A673 (cell line): ENCODE measurements around the gene SHFL. TPM values are rescaled to one million over a fixed set of nuclear protein-coding genes. Genes with fewer than 3 reads are reported as not detected.

Source experiments
- BruUV-seq: library from RNA; stranded (reverse); fragments of 400-500 nt; replicated peaks from 2 replicates; lab custom pipeline; 2021; lab: Mats Ljungman, UMichigan
- CTCF ChIA-PET: fragments of 300-600 bp; sonication (Branson Sonifier 250); formaldehyde crosslinking; loops from one replicate; lab custom pipeline; 2022; ENCODE audit warnings: antibody characterized with exemption; lab: Charles Lee
- POLR2A ChIA-PET: fragments of 300-600 bp; sonication (Branson Sonifier 250); formaldehyde crosslinking; loops from one replicate; lab custom pipeline; 2022; ENCODE audit warnings: antibody characterized with exemption; ENCODE audit not compliant: low non-redundant PET; lab: Charles Lee
- DNase-seq: peaks from one replicate; pipeline ENCODE4 v3.0.0-alpha.2; 2015; ENCODE audit warnings: low spot score
- H3K27ac ChIP-seq: fragments of 200-600 bp; sonication (generic); 2 replicates; pipeline ENCODE4 v1.5.1; 2016; ENCODE audit warnings: mixed run types, low read depth, mild to moderate bottlenecking, mixed read lengths, antibody characterized with exemption, low read length; ENCODE audit not compliant: poor library complexity, severe bottlenecking
- H3K27me3 ChIP-seq: fragments of 200-600 bp; sonication (generic); replicated peaks from 2 replicates; pipeline ENCODE4 v1.6.1; 2017; ENCODE audit warnings: mixed run types, low read depth, mild to moderate bottlenecking, mixed read lengths, antibody characterized with exemption, low read length; ENCODE audit not compliant: insufficient read depth, poor library complexity
- H3K36me3 ChIP-seq: fragments of 200-600 bp; sonication (generic); 2 replicates; pipeline ENCODE4 v1.6.1; 2016; ENCODE audit warnings: mixed run types, mild to moderate bottlenecking, mixed read lengths, antibody characterized with exemption, low read length; ENCODE audit not compliant: insufficient read depth, poor library complexity, severe bottlenecking
- H3K4me1 ChIP-seq: fragments of 200-600 bp; sonication (generic); 2 replicates; pipeline ENCODE4 v1.6.1; 2017; ENCODE audit warnings: mixed run types, mild to moderate bottlenecking, mixed read lengths, antibody characterized with exemption, low read length; ENCODE audit not compliant: insufficient read depth, poor library complexity, severe bottlenecking
- H3K4me3 ChIP-seq: fragments of 200-600 bp; sonication (generic); 2 replicates; pipeline ENCODE4 v1.5.1; 2016; ENCODE audit warnings: low read depth, mixed run types, mild to moderate bottlenecking, mixed read lengths, low read length; ENCODE audit not compliant: poor library complexity, severe bottlenecking
- H3K9me3 ChIP-seq: fragments of 200-600 bp; sonication (generic); 2 replicates; pipeline ENCODE4 v1.6.1; 2016; ENCODE audit warnings: mixed run types, low read depth, mild to moderate bottlenecking, mixed read lengths, antibody characterized with exemption, low read length; ENCODE audit not compliant: poor library complexity, severe bottlenecking
- EZH2 ChIP-seq: fragments of 200-600 bp; sonication (generic); IDR thresholded peaks from 2 replicates; pipeline ENCODE4 v1.6.1; 2017; ENCODE audit warnings: borderline replicate concordance, low read depth, mild to moderate bottlenecking, mixed read lengths, antibody characterized with exemption, low read length; ENCODE audit not compliant: poor library complexity, severe bottlenecking
- intact Hi-C: fragments of 100-400 bp; cut with micrococcal nuclease; formaldehyde crosslinking; loops from one replicate; pipeline ENCODE4 v1.10.0; 2022; ENCODE audit not compliant: unreplicated experiment
- total RNA-seq: library from RNA; stranded (reverse); gene quantifications from 2 replicates; pipeline ENCODE4 v1.2.3, GENCODE V29; 2021
- TF ChIP-seq, protein P1 (sequence below): fragments of 300-800, 200-600 bp; sonication (generic); conservative IDR thresholded peaks from 2 replicates; pipeline ENCODE4 v1.5.1; 2017; ENCODE audit warnings: low read depth, mild to moderate bottlenecking, antibody characterized with exemption, low read length, moderate library complexity, mixed read lengths

Gene SHFL
- total RNA-seq, 1 experiment from 2014 or later = 15.2 TPM

DNA sequence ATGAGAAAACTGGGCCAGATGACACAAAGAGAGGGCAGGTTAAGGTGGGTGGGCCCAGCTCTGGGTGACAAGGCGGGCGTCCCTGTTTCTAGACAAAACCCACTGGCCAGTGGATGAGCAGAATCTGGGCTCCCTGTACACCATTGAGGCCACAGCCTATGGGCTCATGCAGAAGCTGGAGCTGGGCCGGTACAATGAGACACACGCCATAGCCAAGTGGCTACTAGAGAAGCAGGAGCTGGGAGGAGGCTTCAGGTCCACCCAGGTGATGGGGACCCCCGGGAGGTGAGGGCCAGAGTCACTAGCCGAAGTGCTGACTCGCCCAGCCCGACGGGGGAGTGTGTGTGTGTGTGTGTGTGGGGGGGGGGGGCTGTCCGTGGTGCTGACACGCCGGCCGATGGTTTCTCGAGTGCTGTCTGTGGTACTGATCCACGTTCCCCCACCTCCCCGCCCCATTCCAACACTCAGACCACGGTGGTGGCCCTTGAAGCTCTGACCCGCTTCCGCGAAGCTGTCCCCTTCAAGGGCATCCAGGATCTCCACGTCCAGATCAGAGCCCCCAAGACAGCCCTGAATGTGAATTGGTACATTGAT, 24.3 kb upstream of the SHFL start:
- no peaks in the 10 kb centered on the region for H3K4me1 ChIP-seq
- H3K4me3 ChIP-seq = no peak overlapping the region
- H3K36me3 ChIP-seq = no peaks in the 10 kb centered on the region
- BruUV-seq = no TSS peak
- ChIA-PET CTCF (interaction anchor here (0.7 kb wide), 1 partner anchor 1481 kb away, joined by 3 read pairs; no protein-coding TSS in a partner anchor), POLR2A (no interaction called here)
- H3K27me3 ChIP-seq = peaks cover 4% of the 10 kb centered on the region
- intact Hi-C loops = no loop called here
- TF ChIP-seq EZH2 = no peak
- TF ChIP-seq, protein P1, sequence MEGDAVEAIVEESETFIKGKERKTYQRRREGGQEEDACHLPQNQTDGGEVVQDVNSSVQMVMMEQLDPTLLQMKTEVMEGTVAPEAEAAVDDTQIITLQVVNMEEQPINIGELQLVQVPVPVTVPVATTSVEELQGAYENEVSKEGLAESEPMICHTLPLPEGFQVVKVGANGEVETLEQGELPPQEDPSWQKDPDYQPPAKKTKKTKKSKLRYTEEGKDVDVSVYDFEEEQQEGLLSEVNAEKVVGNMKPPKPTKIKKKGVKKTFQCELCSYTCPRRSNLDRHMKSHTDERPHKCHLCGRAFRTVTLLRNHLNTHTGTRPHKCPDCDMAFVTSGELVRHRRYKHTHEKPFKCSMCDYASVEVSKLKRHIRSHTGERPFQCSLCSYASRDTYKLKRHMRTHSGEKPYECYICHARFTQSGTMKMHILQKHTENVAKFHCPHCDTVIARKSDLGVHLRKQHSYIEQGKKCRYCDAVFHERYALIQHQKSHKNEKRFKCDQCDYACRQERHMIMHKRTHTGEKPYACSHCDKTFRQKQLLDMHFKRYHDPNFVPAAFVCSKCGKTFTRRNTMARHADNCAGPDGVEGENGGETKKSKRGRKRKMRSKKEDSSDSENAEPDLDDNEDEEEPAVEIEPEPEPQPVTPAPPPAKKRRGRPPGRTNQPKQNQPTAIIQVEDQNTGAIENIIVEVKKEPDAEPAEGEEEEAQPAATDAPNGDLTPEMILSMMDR = no peak
- no peaks in the 10 kb centered on the region for H3K9me3 ChIP-seq
- H3K27ac ChIP-seq = no peak overlapping the region
- DNase-seq = no peak

DNA sequence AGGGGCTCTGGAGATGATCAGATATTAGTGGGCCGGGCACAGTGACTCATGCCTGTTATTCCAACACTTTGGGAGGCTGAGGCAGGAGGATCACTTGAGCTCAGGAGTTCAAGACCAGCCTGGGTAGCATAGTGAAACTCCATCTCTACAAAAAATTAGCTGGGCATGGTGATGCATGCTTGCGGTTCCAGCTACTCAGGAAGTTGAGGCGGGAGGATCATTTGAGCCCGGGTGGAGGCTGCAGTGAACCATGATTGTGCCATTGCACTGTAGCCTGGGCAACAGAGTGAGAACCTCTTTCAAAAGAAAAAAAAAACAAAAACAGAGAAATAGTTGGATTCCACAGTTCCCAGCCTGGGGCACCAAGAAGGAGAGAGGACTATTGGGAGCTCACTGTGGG, 17.9 kb upstream of the SHFL start:
- Histone ChIP-seq H3K4me1 (no peaks in the 10 kb centered on the region), H3K27me3 (no peaks in the 10 kb centered on the region), H3K4me3 (no peak overlapping the region), H3K27ac (no peak overlapping the region), H3K9me3 (no peaks in the 10 kb centered on the region), H3K36me3 (no peaks in the 10 kb centered on the region)
- intact Hi-C loops = no loop called here
- TF ChIP-seq, protein P1 = no peak
- TF ChIP-seq EZH2 = no peak
- DNase-seq = no peak
- CTCF ChIA-PET = no interaction called here
- BruUV-seq = no TSS peak
- POLR2A ChIA-PET = no interaction called here

DNA sequence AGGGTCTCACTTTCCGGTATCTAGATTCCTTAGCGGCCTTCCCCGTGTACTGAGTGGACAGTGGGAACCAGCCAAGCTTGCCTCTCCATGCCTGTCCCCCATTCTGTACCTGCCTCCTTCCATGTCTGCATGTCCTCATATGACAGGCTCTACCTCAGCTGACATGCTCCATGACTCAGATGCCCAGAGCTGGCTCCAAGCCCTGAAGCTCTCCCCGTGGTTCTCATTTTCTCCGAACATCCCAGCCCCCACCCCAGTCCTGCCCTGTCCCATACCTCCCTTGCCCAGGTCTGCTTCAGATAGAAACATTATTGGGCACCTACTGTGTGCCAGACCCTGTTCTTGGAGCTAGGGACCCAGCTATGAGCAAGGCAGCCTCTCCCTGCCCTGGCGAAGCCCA, 17.1 kb upstream of the SHFL start:
- no peak overlapping the region for H3K4me3 ChIP-seq
- H3K9me3 ChIP-seq = no peaks in the 10 kb centered on the region
- no TSS peak for BruUV-seq
- no peak overlapping the region for H3K27ac ChIP-seq
- no peak for DNase-seq
- no peaks in the 10 kb centered on the region for H3K27me3 ChIP-seq
- no peaks in the 10 kb centered on the region for H3K36me3 ChIP-seq
- ChIA-PET POLR2A (no interaction called here), CTCF (no interaction called here)
- H3K4me1 ChIP-seq = no peaks in the 10 kb centered on the region
- intact Hi-C loops = no loop called here
- TF ChIP-seq EZH2 = no peak
- TF ChIP-seq, protein P1 = no peak
